Posterior vena cava (tissue), 2 donors: ENCODE measurements around the gene COL27A1. TPM values are rescaled to one million over a fixed set of nuclear protein-coding genes. Genes with fewer than 3 reads are reported as not detected.
"Not testable (repeated sequence)": the region's sequence is repeated elsewhere in the genome, so short reads cannot be mapped to it uniquely, and the experiment has no call there.

Source experiments
- DNase-seq: peaks from one replicate; pipeline ENCODE4 v3.0.0-alpha.2; 2020; ENCODE audit warnings: low spot score
- intact Hi-C, 2 donors: fragments of 100-400 bp; cut with DNase I; formaldehyde crosslinking; loops; one replicate each; pipeline versions ENCODE4 v1.14.1 to v1.14.2; 2022 to 2023
- total RNA-seq, 2 donors: library from RNA; stranded (reverse); fragmentation: NEBNext Ultra II Directional; extraction: Animal tissue kit (Norgen Biotek cat#: 25700); gene quantifications; one replicate each; pipeline ENCODE4 v1.2.1, GENCODE V29; 2021
- donor health status: DM: yes; HTN: yes; CAD: no.
- donor health status: DM: yes; HTN: yes; CAD: no.

COL27A1 gene
- total RNA-seq, 2 donors from 2014 or later = 6.7 to 8.1 TPM

GRCh38 chr9:114328937-114329624 is 173.7 kb downstream of the COL27A1 start:
- intact Hi-C loops, DNase-seq: not testable (repeated sequence)

- DNase-seq, intact Hi-C loops: not testable (repeated sequence)
Measured at GRCh38 chr9:114329625-114330022, 174.3 kb downstream of the COL27A1 start, which contains the start of gene ORM2. Gene ORM2 (plus strand): TSS chr9:114329869. CDS start chr9:114329905, 36 bp downstream.

- DNase-seq = no peak
- intact Hi-C loops = no loop called here
Measured at GRCh38 chr9:114330636-114331035, 175.3 kb downstream of the COL27A1 start.

GRCh38 chr9:114331229-114332195 is 176.2 kb downstream of the COL27A1 start:
- intact Hi-C loops, DNase-seq: not testable (repeated sequence)

GRCh38 chr9:114332474-114333040 is 177.2 kb downstream of the COL27A1 start:
- DNase-seq, intact Hi-C loops: not testable (repeated sequence)

GRCh38 chr9:114333718-114334117 is 178.4 kb downstream of the COL27A1 start:
- intact Hi-C loops, DNase-seq: not testable (repeated sequence)

- no peak for DNase-seq
- intact Hi-C loops = no loop called here
Measured at GRCh38 chr9:114334490-114334889, 179.2 kb downstream of the COL27A1 start.

- intact Hi-C loops = no loop called here
- DNase-seq = no peak
Measured at GRCh38 chr9:114335745-114336144, 180.4 kb downstream of the COL27A1 start.

GRCh38 chr9:114336157-114336556 is 180.8 kb downstream of the COL27A1 start:
- no peak for DNase-seq
- intact Hi-C loops = no loop called here

GRCh38 chr9:114336699-114337395 is 181.5 kb downstream of the COL27A1 start:
- intact Hi-C loops = no loop called here

GRCh38 chr9:114338187-114338586 is 182.8 kb downstream of the COL27A1 start:
- intact Hi-C loops = no loop called here
- DNase-seq = no peak

More at GRCh38 chr9:114336699-114337395, 181.5 kb downstream of the COL27A1 start:
- no peak for DNase-seq

GRCh38 chr9:114339130-114339908 is 184.0 kb downstream of the COL27A1 start:
- no peak for DNase-seq
- intact Hi-C loops = no loop called here

GRCh38 chr9:114341152-114341830 is 186.0 kb downstream of the COL27A1 start:
- no peak for DNase-seq
- intact Hi-C loops = loop anchor here in 1 of 2 donors (10.0 kb wide), 1 partner anchor 314 kb away; the partner anchor contains the start of gene TEX53

GRCh38 chr9:114341991-114342390 is 186.7 kb downstream of the COL27A1 start:
- no peak for DNase-seq
- intact Hi-C loops = loop anchor here in 1 of 2 donors (10.0 kb wide), 1 partner anchor 313 kb away; the partner anchor contains the start of gene TEX53

- intact Hi-C loops = loop anchor here in 1 of 2 donors (10.0 kb wide), 1 partner anchor 312 kb away; the partner anchor contains the start of gene TEX53
- DNase-seq = no peak
Measured at GRCh38 chr9:114342755-114343440, 187.6 kb downstream of the COL27A1 start.

GRCh38 chr9:114343471-114344187 is 188.3 kb downstream of the COL27A1 start:
- DNase-seq = no peak
- intact Hi-C loops = loop anchor here in 1 of 2 donors (10.0 kb wide), 1 partner anchor 311 kb away; the partner anchor contains the start of gene TEX53
